NOMO-1 (cell line): ENCODE data around the gene MUSTN1.

Source experiments
- DNase-seq, 2 experiments: peaks; one replicate each; lab custom pipeline; 2025; ENCODE audit not compliant: unreplicated experiment in 2 of 2; lab: John Stamatoyannopoulos, UW

The MUSTN1 gene

DNA sequence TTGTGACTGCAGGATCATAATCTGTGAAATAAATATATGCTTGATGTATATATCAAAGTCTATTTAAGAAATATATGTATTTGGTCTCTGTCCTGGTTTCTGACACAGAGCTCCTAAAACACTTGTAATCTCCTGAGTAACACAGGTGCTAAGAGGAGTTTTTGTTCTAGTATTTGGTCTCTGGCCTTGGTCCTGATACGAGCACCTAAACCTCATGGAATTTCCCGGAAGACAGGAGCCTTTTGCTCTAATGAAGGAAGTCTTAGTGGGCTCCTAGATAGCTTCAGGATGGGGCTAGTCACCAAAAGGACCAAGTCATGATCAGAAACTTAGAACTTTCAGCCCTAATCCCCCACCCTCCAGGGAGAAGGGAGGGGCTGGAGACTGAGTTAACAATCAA, 19.2 kb upstream of the MUSTN1 start:
- no peak for DNase-seq

DNA sequence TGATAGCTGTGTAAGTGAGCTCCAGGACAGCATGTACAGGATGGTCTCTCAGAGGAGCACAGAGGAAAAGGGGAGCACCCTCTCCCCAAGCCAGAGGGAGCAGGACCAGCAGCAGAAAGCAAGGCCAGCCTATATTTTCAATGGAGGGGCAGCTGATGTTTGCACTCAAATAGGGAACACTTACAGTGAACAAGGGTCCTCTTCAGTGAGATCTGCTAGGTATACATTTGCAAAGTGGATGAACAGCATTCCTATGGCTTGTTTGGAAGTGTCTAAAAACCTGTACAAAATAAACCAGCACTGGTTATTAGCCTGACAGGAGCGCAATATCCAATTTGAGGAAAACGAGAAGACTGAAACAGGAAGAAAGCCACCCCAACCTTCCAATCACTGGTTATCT, 17.6 kb upstream of the MUSTN1 start:
- DNase-seq: no peak

DNA sequence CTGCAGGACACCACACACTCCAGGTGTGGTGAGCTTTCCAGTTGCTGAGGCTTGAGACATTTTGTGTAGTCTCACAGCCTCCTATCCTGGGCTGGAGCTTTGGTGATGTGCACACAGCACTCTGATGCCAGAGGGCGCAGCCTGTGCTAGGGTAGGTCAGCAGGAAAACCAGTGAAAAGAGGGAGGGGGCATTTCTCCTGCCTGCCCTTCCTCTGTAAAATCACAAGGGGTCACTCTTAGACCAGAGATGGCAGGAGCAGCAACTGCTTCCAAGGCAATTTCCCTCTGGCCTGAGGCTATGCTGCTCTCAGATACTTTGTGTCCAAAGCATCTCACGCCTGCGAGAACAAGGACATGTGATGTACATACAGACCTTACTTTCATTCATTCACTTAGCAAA, 16.5 kb upstream of the MUSTN1 start:
- peak; percentile 23 to 37 for DNase-seq

DNA sequence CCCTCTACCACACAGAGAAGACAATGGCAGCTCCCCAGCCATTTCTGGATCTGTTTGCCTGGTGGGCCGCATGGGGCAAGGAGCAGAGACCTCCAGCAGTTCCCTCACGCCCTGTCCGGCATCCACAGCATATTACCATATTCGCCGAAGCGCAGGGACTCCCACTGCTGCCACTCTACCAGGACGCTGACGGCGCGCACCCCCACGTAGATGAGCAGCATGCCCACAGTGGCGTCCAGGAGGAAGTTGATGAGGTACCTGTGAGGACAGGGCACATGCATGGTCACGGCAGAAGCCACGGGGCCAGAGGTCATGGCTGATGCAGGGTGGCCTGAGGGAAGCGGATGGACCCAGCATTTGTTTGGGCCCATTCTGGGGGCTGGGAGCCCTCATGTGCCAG, 14.8 kb upstream of the MUSTN1 start:
- DNase-seq: no peak

DNA sequence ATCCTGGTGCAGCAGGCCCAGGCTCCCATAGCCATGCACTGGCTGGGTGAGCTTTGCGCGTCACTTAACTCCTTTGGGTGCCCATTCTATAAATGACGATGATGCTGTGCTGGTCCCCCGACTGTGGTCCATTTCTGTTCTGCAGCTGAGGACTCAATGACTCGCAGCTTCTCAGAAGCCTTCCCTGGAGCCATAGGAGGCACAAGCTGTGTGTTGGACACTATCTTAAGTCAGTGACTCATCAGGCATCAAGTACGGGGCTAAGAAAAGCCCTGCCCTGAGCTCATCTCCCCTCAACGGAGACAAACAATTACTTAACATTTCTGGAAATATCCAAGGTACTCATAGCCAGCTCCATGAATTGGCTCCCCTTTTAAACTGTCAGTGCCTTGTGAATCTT, 13.8 kb upstream of the MUSTN1 start:
- no peak for DNase-seq

DNA sequence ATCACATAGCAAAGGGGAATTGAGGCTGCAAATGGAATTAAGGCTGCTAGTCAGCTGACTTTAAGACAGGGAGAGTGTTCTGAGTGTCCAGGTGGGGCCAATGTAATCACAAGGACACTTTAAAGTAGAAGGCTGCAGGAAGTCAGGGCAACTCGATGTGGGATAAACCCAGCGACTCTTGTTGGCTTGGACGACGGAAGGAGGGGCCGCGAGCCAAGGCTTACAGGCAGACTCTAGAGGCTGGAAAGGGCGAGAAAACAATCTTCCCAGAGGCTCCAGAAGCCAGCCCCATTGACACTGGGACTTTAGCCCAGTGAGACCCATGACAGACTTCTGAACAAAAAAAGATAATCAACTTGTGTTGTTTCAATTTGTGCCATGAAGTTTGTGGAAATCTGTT, 12.9 kb upstream of the MUSTN1 start:
- DNase-seq: no peak

DNA sequence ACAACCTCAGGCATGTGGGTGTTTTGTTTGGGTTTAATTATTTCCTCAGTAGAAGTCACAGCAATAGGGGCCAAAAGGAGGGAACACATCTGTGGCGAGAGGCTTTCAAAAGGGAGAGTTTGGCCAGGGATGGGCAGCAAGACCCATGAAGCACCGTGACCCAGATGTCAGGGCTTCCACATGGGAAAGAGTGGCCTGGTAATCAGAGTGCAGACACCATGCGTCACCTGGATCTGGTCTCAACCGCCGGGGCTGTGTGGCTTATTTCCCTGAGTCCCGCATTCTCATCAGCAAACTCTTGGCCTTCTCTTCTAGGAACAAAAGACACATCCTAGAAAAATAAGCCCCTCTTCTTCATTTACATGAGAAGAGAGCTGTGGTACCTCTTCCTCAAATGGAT, 12.4 kb upstream of the MUSTN1 start:
- DNase-seq: no peak

DNA sequence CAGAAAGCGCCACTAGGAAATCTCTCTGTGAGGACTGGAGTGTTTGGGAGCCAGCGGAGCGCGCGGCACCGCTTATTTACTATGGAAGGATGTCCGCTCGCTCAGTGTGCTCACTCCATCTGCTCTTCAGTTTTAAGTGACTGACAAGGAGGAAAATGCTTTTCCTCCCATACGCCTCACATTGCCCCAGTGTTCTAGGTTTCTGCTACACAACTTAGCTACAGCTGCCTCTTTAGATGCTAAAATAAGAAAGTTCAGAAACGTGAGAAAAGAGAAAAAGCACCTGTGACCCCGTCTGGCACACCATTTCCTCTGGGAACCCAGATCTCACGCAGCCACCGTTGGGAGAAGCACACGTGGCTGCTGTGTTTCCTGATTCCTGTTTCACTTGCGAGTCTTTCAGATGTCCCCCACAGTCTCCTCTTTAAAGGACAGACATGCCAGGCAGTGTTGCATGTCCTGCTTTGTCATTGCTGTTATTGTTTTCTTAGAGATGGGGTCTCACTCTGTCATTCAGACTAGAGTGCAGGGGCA, 11.7 kb upstream of the MUSTN1 start:
- DNase-seq: peak in 1 of 2 experiments; percentile 4

DNA sequence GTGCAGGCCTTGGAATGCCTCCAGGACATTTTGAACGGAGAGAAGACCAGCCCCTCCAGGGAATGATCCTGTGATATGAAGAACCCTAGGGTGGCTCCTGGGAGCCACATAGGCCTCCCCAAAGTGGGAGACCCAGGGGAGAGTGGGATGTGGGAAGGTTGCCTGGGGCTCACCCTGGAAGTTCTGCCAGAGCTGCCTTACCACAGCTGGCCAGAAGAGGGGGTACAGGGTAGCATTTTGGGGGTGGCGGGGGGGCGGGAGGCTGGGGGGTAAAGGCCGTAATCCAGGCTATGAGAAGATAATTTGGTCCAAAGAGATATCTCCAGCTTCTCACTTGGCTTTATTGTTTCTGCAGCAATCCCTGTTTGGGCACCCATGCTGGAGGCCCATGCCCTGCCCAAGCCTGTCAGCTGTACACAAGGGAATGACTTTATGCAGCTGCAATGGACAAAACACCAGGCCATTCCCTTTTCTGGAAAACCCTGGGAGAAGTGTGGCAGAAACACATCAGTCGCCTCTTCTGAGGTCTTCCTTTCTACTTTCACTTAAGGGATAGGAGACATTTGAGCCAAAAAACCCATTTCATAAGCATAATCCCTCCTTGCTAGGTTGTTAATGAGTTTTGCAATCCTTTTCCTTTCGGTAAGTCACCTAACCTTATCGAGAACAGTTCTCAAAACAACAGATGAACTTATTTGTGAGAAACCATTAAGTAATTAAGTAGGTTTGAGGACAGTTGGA, 11.0 kb upstream of the MUSTN1 start:
- no peak for DNase-seq

DNA sequence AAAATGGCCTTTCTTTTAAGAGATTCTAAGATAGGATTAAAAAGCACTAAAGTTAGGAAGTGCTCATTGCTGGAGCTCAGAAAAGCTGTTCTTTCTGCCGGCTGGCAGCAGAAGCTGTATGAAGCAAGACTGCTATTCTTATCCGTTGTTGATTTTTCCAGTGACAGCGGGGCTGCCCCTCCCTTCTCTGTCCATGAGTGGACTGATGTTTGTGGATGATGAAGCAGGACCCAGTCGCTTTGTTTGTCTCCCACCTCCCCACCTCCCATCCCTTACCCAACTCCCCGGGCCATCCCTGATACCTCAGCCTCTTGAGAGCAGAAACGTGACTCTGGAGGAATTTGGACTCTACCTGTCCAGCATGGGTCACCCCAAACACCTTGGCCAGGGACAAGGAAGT, 10.3 kb upstream of the MUSTN1 start:
- DNase-seq: peak; percentile 31 to 37

DNA sequence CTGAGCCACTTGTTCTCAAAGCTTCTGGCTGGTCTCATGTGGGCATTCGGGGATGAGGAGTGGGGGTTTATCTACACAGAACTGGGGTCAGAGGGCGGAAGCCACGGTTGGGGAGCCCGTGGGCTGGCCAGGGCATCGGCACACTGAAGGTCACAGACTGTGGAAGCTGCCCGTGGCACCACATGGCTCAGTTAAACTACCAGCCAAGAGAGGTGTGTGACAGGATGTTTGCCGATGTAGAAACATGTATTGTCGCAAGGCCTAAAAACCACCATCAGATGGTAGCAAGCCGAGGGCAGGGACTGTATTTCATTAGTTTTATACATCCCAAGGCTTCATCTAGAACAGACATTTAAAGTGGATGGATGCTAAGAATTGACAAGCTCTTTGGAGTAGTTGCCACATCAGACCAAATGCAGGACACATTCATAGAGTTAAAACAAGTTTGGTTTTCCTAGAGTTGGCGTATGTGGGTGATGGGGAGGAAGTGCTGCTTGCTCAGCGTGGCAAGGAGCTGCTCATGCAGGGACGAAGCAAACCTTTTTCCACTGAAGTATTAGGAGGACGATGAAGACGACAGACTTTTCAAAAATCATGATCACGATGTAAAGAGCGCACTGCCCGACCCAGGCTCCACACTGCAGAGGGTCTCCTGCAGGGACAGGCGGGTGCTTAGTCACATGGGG, 9.6 kb upstream of the MUSTN1 start:
- peak; percentile 46 to 52 for DNase-seq

DNA sequence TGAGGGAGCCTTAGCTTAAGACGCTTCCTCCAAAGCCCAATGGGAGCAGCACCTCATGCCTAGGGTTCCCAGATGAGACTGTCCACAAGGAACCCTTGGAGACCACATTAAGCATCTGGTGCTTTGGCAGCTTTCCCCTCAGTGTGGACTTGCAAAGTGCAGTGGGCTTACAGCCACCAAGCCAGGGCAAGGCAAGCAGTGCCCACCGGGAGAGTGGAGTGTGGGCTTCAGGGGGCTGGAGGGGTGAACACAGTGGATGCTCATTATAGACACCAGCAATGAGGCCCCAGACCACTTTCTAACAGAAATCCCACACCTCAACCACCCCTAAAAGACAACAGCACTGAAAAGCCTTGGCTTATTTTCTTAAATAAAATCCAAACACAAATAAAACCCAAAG, 9.1 kb upstream of the MUSTN1 start:
- DNase-seq: no peak

DNA sequence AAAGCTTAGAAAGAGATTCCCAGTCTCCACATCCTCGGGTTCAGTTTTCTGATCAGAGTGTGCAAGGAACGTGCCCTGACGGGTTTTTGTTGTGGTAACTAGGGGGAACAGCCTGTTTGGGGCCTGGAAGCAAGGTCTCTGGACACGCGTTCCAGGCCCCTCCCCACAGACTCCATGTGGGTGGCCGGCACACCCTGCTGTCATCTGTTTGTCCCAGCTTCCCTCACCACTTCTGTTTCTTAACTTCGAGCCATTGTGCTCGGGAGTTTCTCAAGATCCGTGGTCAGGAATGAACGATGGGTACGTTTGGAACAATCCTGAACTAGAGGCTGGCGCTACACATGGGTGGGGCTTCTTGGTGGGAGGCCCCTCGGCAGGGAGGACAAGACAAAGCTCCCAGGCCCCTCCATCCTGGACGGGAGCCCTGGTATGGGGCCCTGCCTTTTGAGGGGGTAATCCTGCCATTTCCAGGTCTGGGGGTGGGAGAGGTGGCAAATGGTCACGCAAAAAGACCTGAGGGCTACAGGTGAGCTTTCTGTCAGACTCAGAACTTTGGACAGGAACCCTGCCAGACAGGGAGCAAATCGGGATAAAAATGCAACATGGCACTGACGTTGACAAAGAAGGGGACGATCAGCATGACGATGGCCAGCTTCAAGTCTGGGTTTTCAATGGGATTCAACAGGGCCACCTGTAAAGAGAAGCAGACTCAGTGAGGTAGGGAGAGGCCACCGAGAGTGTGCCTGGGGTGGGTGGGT, 8.5 kb upstream of the MUSTN1 start:
- no peak for DNase-seq

DNA sequence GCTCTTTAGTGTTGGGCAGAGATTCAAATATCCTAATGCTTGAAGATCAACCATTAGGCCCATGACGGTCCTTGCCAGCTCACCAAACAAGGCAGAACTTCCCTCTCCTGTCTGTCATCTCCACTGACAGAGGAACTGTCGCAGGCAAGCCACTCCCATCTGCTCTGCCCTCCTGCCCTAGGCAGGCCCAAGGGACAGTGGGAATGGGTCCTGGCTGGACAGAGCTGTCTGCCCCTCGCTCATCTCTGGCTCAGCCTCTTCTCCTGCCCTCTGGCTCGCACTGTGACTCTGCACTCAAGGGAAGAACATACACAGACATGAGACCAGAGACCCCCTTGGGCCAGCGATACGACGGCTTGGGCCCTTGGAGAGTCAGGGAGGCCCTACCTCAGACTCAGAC, 7.6 kb upstream of the MUSTN1 start:
- no peak for DNase-seq

DNA sequence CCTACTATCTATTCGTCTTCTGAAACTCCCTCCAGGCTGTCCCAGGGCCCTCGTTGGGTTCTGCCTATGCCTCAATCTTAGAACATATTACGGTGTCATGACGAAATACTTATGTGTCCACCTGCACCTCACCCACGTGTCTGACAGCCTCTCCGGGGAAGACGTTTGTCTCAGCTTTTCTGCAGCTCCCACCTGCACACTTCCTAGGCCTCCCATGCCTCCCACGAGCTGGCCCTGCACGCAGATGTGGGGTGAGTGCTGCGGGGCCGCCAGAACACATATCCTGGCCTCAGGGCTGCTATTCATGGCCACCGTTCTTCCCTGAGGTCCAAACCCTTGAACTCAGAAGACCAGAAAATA, 7.1 kb upstream of the MUSTN1 start:
- no peak for DNase-seq

DNA sequence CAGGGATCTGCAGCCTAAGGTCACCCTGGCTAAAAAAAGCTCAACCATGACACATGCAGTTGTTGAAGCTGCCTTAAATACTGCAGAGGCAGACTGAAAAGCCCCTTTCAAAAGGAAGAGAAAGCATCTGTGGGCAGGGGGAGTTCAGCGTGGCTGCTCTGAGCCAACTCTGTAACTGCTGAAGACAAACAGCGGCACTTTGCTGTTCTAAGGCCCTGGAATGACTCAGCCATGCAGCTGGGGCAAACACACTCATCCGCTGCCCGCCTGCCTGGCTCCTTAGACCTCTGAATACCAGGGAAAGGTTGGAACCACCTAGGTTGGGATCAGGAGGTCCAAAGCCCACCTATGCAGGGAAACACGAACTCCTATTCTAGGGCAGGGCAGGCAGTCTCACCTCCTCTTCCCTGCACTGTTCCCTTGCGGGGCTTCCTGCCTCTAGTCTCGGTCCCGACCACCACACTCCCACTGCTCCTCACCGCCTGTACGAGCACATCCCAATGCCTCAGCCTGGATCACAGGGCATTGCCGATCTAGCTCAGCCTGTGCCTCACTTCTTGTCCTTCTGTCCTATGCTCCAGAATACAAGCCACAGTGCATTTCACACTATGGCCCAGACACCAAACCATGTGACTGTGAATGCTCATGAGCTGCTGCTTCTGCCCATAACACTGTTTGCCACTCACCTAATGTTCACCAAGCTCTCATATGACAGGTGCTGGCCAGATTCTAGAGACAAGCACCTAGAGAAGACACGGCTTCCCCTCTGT, 6.6 kb upstream of the MUSTN1 start:
- no peak for DNase-seq

DNA sequence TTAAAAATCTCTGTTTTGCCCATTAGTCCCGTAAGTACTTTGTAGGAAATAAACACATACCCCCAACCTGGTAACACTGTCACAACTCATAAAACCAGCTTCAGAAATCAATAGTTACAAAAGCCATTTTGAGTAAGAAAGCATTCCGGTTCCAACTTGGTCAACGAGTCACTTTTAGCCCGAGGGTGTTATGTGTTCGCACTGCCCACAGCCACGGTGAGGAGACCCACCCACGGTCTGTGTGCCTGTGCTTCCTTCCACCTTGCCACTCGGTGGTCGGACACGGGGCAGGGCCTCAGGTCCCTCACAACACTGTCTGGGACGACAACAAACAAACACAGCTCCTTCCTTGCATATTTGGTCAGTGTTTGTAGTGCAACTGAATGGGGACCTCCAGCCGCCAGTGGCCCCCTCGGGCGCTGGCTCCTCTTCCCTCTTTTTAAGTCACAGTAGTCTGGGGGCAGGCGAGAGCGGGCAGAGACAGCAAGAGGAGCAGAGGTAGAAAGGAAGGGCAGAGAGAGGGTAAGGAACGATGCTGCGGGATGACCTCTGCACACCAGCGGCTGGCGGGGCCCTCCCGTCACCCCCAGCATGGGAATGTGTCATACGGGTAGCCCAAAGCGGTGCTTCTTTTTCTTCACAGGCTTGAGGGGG, 5.2 kb upstream of the MUSTN1 start:
- DNase-seq: no peak

DNA sequence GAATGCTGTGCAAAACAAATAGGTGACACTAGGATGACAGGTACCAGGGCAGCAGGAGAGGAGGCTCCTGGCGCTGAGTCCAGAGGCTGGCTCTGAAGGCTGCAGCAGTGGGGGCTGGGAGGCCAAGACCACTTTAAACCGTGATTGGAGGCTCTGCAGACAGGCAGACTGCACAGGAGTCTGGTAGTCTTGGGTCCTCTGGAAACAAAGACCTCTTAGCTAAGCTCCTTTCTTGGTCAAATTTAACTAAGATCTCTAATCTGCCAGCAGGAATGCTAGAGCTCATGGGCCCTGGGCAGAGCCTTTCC, 4.4 kb upstream of the MUSTN1 start:
- no peak for DNase-seq

DNA sequence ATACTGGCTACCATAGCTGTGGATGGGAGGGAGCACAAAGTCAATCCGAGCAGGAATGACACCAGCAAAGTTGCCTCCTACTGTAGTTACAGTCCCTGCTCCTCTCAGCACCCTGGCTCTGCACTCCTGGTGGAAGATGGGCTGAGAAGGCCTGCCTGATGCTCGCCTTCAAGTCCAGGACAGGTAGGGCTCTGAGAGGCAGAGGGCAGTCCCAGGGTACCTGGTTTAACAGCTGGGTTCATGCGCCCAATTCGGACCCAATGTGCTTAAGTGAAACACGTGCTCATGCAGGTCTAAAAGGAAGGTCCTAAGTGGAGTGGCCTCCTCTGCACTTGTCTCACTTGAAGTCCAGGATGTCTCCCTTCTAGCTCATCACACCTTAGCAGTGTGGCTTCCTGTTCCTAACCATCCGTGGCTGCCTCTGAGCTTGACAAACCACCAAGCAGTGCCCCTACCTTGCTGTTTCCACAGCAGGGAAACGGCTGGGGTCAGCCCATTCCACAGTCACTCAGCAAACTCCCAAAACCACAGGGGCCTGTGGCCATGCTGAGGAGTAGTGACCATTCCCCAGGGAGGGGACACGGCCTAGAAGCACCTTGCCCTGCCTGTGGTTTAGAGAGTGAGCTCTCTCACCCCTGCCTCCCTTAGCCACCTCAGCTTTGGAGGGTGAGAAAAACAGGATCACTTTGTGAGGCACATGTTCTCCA, 3.9 kb upstream of the MUSTN1 start:
- DNase-seq: no peak

DNA sequence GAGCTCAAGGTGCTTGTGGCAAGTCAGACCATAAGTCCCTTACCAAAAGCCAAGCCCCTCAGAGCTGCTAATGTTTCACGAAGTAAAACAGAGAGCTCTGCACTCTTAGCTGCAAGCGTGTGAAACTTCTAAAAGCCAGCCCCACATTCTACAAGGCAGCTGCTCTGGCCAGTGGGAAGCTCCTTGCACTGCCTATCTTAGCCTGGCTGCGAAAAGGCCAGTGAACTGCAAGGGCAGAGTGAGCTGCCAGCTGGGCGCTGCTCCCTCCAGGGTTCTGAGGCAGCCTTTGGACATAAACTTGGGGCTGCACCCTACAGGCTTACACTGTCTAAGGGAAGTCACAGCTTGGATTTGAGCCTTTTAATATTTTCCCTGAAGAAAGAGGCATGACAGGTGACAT, 2.2 kb upstream of the MUSTN1 start:
- no peak for DNase-seq
